ENCODE measurements around the gene TEX261.

Gene TEX261

GRCh38 chr2:70964596-70965386 lies 29.9 kb downstream of the TEX261 start:
- no peaks in the 10 kb centered on the region for H3K9me3 ChIP-seq (ENCODE audit: insufficient read depth, low read length)
- no peaks in the 10 kb centered on the region for H3K4me1 ChIP-seq (ENCODE audit: insufficient read depth, insufficient read length)
- DNase-seq (ENCODE audit: low read depth, low spot score): peak; percentile 62
- peak overlapping the region; percentile 10 for H3K4me3 ChIP-seq (ENCODE audit: insufficient read length, low read depth)
- H3K27me3 ChIP-seq (ENCODE audit: insufficient read depth, insufficient read length): peaks cover 38% of the 10 kb centered on the region
- no peak for TF ChIP-seq ZNF274 (IDR thresholded peaks at IDR 0.05; ENCODE audit: low read depth, low read length)
- no peaks in the 10 kb centered on the region for H3K36me3 ChIP-seq (ENCODE audit: insufficient read depth, insufficient read length, low read length)
- H3K9ac ChIP-seq (ENCODE audit: insufficient read length, low read depth): no peak overlapping the region

GRCh38 chr2:70964133-70964532 lies 30.5 kb downstream of the TEX261 start:
- Histone ChIP-seq H3K9ac (ENCODE audit: insufficient read length, low read depth) (no peak overlapping the region), H3K27me3 (ENCODE audit: insufficient read depth, insufficient read length) (peaks cover 38% of the 10 kb centered on the region), H3K4me3 (ENCODE audit: insufficient read length, low read depth) (no peak overlapping the region), H3K4me1 (ENCODE audit: insufficient read depth, insufficient read length) (no peaks in the 10 kb centered on the region), H3K36me3 (ENCODE audit: insufficient read depth, insufficient read length, low read length) (no peaks in the 10 kb centered on the region), H3K9me3 (ENCODE audit: insufficient read depth, low read length) (no peaks in the 10 kb centered on the region)
- TF ChIP-seq SUZ12 (IDR thresholded peaks at IDR 0.05; ENCODE audit: extremely low read depth, insufficient read depth, insufficient read length) (no peak), YY1 (IDR thresholded peaks at IDR 0.05; ENCODE audit: insufficient read depth, insufficient read length) (no peak), ZNF274 (IDR thresholded peaks at IDR 0.05; ENCODE audit: low read depth, low read length) (no peak)
- DNase-seq (ENCODE audit: low read depth, low spot score): no peak

GRCh38 chr2:70962885-70963878 lies 31.5 kb downstream of the TEX261 start:
- no peaks in the 10 kb centered on the region for H3K36me3 ChIP-seq (ENCODE audit: insufficient read depth, insufficient read length, low read length)
- TF ChIP-seq SUZ12 (IDR thresholded peaks at IDR 0.05; ENCODE audit: extremely low read depth, insufficient read depth, insufficient read length) (no peak), YY1 (IDR thresholded peaks at IDR 0.05; ENCODE audit: insufficient read depth, insufficient read length) (no peak), ZNF274 (IDR thresholded peaks at IDR 0.05; ENCODE audit: low read depth, low read length) (no peak)
- no peaks in the 10 kb centered on the region for H3K9me3 ChIP-seq (ENCODE audit: insufficient read depth, low read length)
- H3K4me3 ChIP-seq (ENCODE audit: insufficient read length, low read depth): no peak overlapping the region
- H3K9ac ChIP-seq (ENCODE audit: insufficient read length, low read depth): no peak overlapping the region
- peaks cover 38% of the 10 kb centered on the region for H3K27me3 ChIP-seq (ENCODE audit: insufficient read depth, insufficient read length)
- no peak for DNase-seq (ENCODE audit: low read depth, low spot score)
- H3K4me1 ChIP-seq (ENCODE audit: insufficient read depth, insufficient read length): no peaks in the 10 kb centered on the region

- no peak overlapping the region for H3K4me3 ChIP-seq (ENCODE audit: insufficient read length, low read depth)
- H3K27me3 ChIP-seq (ENCODE audit: insufficient read depth, insufficient read length): peaks cover 38% of the 10 kb centered on the region
- no peak overlapping the region for H3K9ac ChIP-seq (ENCODE audit: insufficient read length, low read depth)
- no peak for DNase-seq (ENCODE audit: low read depth, low spot score)
- H3K9me3 ChIP-seq (ENCODE audit: insufficient read depth, low read length): no peaks in the 10 kb centered on the region
- H3K4me1 ChIP-seq (ENCODE audit: insufficient read depth, insufficient read length): no peaks in the 10 kb centered on the region
- H3K36me3 ChIP-seq (ENCODE audit: insufficient read depth, insufficient read length, low read length): no peaks in the 10 kb centered on the region
- TF ChIP-seq SUZ12 (IDR thresholded peaks at IDR 0.05; ENCODE audit: extremely low read depth, insufficient read depth, insufficient read length) (no peak), ZNF274 (IDR thresholded peaks at IDR 0.05; ENCODE audit: low read depth, low read length) (no peak), YY1 (IDR thresholded peaks at IDR 0.05; ENCODE audit: insufficient read depth, insufficient read length) (no peak)
These were observed 32.3 kb downstream of the TEX261 start for GRCh38 chr2:70962211-70962884.

GRCh38 chr2:70961648-70961994 lies 33.1 kb downstream of the TEX261 start:
- TF ChIP-seq YY1 (IDR thresholded peaks at IDR 0.05; ENCODE audit: insufficient read depth, insufficient read length) (no peak), ZNF274 (IDR thresholded peaks at IDR 0.05; ENCODE audit: low read depth, low read length) (no peak), SUZ12 (IDR thresholded peaks at IDR 0.05; ENCODE audit: extremely low read depth, insufficient read depth, insufficient read length) (no peak)

GRCh38 chr2:70960833-70961647 lies 33.6 kb downstream of the TEX261 start:
- Histone ChIP-seq H3K36me3 (ENCODE audit: insufficient read depth, insufficient read length, low read length) (no peaks in the 10 kb centered on the region), H3K4me1 (ENCODE audit: insufficient read depth, insufficient read length) (no peaks in the 10 kb centered on the region), H3K9ac (ENCODE audit: insufficient read length, low read depth) (no peak overlapping the region), H3K9me3 (ENCODE audit: insufficient read depth, low read length) (no peaks in the 10 kb centered on the region), H3K4me3 (ENCODE audit: insufficient read length, low read depth) (no peak overlapping the region), H3K27me3 (ENCODE audit: insufficient read depth, insufficient read length) (peaks cover 38% of the 10 kb centered on the region)
- TF ChIP-seq YY1 (IDR thresholded peaks at IDR 0.05; ENCODE audit: insufficient read depth, insufficient read length) (no peak), SUZ12 (IDR thresholded peaks at IDR 0.05; ENCODE audit: extremely low read depth, insufficient read depth, insufficient read length) (no peak), ZNF274 (IDR thresholded peaks at IDR 0.05; ENCODE audit: low read depth, low read length) (no peak)
- no peak for DNase-seq (ENCODE audit: low read depth, low spot score)

More at GRCh38 chr2:70961648-70961994, 33.1 kb downstream of the TEX261 start:
- no peaks in the 10 kb centered on the region for H3K36me3 ChIP-seq (ENCODE audit: insufficient read depth, insufficient read length, low read length)
- no peak for DNase-seq (ENCODE audit: low read depth, low spot score)
- no peak overlapping the region for H3K9ac ChIP-seq (ENCODE audit: insufficient read length, low read depth)
- no peaks in the 10 kb centered on the region for H3K4me1 ChIP-seq (ENCODE audit: insufficient read depth, insufficient read length)
- no peak overlapping the region for H3K4me3 ChIP-seq (ENCODE audit: insufficient read length, low read depth)
- H3K27me3 ChIP-seq (ENCODE audit: insufficient read depth, insufficient read length): peaks cover 38% of the 10 kb centered on the region
- no peaks in the 10 kb centered on the region for H3K9me3 ChIP-seq (ENCODE audit: insufficient read depth, low read length)

All from NT2/D1 (cell line).